ENCODE results near the gene NDOR1. TPM values are rescaled to one million over a fixed set of nuclear protein-coding genes. Genes with fewer than 3 reads are reported as not detected.

Gene NDOR1
- total and polyA plus RNA-seq, 2 of the 8 experiments (the other 6 are each of a cell fraction or from before 2014, with no cell fraction given), result 25.7 to 32.3 TPM

DNA sequence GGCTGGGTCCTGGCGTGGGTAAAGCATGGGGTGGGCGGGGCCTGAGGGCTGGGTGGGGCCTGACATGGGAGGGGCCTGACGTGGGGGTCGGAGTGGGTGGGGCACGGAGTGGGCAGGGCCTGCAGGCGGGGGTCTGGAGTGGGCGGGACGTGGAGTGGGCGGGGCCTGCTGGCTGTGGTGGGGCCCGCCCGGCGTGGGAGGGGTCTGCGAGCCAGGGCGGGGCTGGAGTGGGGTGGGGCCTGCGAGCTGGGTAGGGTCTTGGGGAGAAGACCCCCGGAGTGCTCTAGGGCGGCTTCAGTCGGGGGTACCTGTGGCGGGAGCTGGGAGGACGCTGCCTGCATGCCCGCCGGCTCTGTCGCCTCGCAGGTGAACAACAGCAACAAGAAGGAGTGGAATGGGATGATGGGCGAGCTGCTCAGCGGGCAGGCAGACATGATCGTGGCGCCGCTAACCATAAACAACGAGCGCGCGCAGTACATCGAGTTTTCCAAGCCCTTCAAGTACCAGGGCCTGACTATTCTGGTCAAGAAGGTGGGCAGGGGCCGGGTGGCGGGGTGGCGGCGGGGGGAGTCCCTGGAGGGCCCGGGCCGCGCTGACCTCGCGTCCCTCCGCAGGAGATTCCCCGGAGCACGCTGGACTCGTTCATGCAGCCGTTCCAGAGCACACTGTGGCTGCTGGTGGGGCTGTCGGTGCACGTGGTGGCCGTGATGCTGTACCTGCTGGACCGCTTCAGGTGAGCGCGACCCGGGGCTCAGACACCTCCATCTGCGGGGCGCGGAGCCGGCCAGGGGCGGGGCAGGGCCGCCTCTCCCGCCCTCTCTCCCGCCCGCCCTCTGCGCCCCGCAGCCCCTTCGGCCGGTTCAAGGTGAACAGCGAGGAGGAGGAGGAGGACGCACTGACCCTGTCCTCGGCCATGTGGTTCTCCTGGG, 43.7 kb upstream of the NDOR1 start:
- WGBS, 2 experiments (ENCODE audit: extremely low coverage in 1 of 2, insufficient coverage in 1 of 2, insufficient read length in 1 of 2, insufficient replicate concordance in 2 of 2, low coverage in 1 of 2, low lambda C conversion rate in 2 of 2, missing lambda C conversion rate in 1 of 2), result 9% methylated on average over 16 of the region's 71 CpGs; no CpG with 5 or more reads in 1 of the 2 experiments
- H2AK5ac ChIP-seq (ENCODE audit: low read depth, low read length), result no peak overlapping the region
- peaks cover 5% of the 10 kb centered on the region; the same call in 1 of the 2 replicates for H3K23me2 ChIP-seq (ENCODE audit: low read depth, low read length)
- H2BK12ac ChIP-seq (ENCODE audit: low read depth, low read length), result peak overlapping the region; percentile 50; the same call in 1 of the 2 replicates
- H4K8ac ChIP-seq (ENCODE audit: extremely low read depth, insufficient read depth, low read length), result no peak overlapping the region; the same call in 1 of the 2 replicates
- TF ChIP-seq, protein P1, sequence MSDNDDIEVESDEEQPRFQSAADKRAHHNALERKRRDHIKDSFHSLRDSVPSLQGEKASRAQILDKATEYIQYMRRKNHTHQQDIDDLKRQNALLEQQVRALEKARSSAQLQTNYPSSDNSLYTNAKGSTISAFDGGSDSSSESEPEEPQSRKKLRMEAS (IDR thresholded peaks at IDR 0.05), result peak; percentile 74
- TF ChIP-seq SAP30 (IDR thresholded peaks at IDR 0.05; ENCODE audit: insufficient read depth, insufficient replicate concordance, low read length) (no peak), KDM4A (IDR thresholded peaks at IDR 0.05; ENCODE audit: low read depth, low read length, severe bottlenecking) (peak; percentile 64)
- TF ChIP-seq, protein P2, sequence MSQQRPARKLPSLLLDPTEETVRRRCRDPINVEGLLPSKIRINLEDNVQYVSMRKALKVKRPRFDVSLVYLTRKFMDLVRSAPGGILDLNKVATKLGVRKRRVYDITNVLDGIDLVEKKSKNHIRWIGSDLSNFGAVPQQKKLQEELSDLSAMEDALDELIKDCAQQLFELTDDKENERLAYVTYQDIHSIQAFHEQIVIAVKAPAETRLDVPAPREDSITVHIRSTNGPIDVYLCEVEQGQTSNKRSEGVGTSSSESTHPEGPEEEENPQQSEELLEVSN (IDR thresholded peaks at IDR 0.05), result peak; percentile 3; the same call in 1 of the 2 replicates
- no peak overlapping the region for H3K56ac ChIP-seq (replicated peaks; ENCODE audit: insufficient read length, low read depth, low read length)
- POLR2A ChIA-PET (ENCODE audit: partially characterized antibody), result interaction anchor here (0.6 to 2.9 kb wide), 9 partner anchors 13 to 109 kb away, joined by 3 to 15 read pairs (median 5); partner anchors contain the start of genes NDOR1, SSNA1, TMEM203 and TUBB4B
- H2BK120ac ChIP-seq (replicated peaks; ENCODE audit: low read depth, low read length), result no peak overlapping the region
- no peak overlapping the region for H3K27ac ChIP-seq (ENCODE audit: low read depth, low read length)
- no peak overlapping the region for H3K23ac ChIP-seq (ENCODE audit: insufficient read length)
- no peak overlapping the region for H4K91ac ChIP-seq (replicated peaks; ENCODE audit: insufficient read length, low read length)
- H3K36me3 ChIP-seq (ENCODE audit: control insufficient read depth in 2 of 4, insufficient read depth in 4 of 4, low read length in 3 of 4), result no peaks in the 10 kb centered on the region
- H3K4me1 ChIP-seq (replicated peaks in 1 of 4; ENCODE audit: control insufficient read depth in 3 of 4, insufficient read depth in 4 of 4, low read length in 3 of 4), result peaks cover 0 to 13% (median 6%) of the 10 kb centered on the region in 4 experiments; a peak in 6 of 7 replicates
- H3K14ac ChIP-seq (ENCODE audit: insufficient read length), result no peak overlapping the region
- H3K4me3 ChIP-seq (ENCODE audit: extremely low read depth in 1 of 4, insufficient read depth in 2 of 4, low read depth in 3 of 4, low read length in 4 of 4), result peak overlapping the region; percentile 29 to 61 (median 32); a peak in 7 of 8 replicates
- H3K18ac ChIP-seq (ENCODE audit: extremely low read depth, low read length), result no peak overlapping the region
- no peaks in the 10 kb centered on the region; the same call in 1 of the 2 replicates for H3K79me1 ChIP-seq (ENCODE audit: low read depth, low read length)
- no peak overlapping the region for H2BK5ac ChIP-seq (ENCODE audit: low read depth, low read length)
- peaks cover 0 to 19% of the 10 kb centered on the region in 2 experiments for H4K20me1 ChIP-seq (replicated peaks in 1 of 2; ENCODE audit: control insufficient read depth in 1 of 2, insufficient read depth in 2 of 2, low read length in 2 of 2)
- no peak overlapping the region for H2BK15ac ChIP-seq (ENCODE audit: low read length)
- H3K9me3 ChIP-seq (ENCODE audit: insufficient read depth in 2 of 2, low read depth in 1 of 2, low read length in 1 of 2), result no peaks in the 10 kb centered on the region
- FAIRE-seq (no peak), DNase-seq (ENCODE audit: low read depth in 1 of 2, low spot score in 2 of 2) (peak in 1 of 2 experiments; percentile 76)
- H3K27me3 ChIP-seq (replicated peaks in 1 of 4; ENCODE audit: control insufficient read depth in 3 of 4, extremely low read depth in 1 of 4, insufficient read depth in 3 of 4, low read length in 3 of 4), result peaks cover 48 to 96% (median 88%) of the 10 kb centered on the region in 4 experiments
- no peak overlapping the region for H3K9ac ChIP-seq (replicated peaks in 1 of 4; ENCODE audit: extremely low read depth in 1 of 4, low read depth in 3 of 4, low read length in 3 of 4)
- CTCF ChIA-PET (ENCODE audit: partially characterized antibody), result interaction anchor here (0.9 to 4.0 kb wide), 13 partner anchors 10 to 127 kb away, joined by 3 to 16 read pairs (median 4); partner anchors contain the start of genes CYSRT1, GRIN1 and TMEM210
- no peak overlapping the region for H2AFZ ChIP-seq (ENCODE audit: low read length)
- H4K5ac ChIP-seq (ENCODE audit: insufficient read length, low read depth, low read length), result no peak overlapping the region
- H3K4ac ChIP-seq (replicated peaks; ENCODE audit: insufficient read length, low read depth, low read length), result no peak overlapping the region
- H3K79me2 ChIP-seq (ENCODE audit: control insufficient read depth in 1 of 2, insufficient read depth in 2 of 2, low read length in 2 of 2), result no peaks in the 10 kb centered on the region
- peak overlapping the region; percentile 84 to 90 for H3K4me2 ChIP-seq (ENCODE audit: insufficient read depth in 1 of 2, low read depth in 2 of 2, low read length in 2 of 2)
- H2BK20ac ChIP-seq (ENCODE audit: low read length), result no peak overlapping the region

Measured in H1 (cell line).